Measurements from ENCODE around the gene WEE1.
A peak's percentile ranks its signal among the peaks of the same experiment; 100 is the strongest.

Gene WEE1

DNA sequence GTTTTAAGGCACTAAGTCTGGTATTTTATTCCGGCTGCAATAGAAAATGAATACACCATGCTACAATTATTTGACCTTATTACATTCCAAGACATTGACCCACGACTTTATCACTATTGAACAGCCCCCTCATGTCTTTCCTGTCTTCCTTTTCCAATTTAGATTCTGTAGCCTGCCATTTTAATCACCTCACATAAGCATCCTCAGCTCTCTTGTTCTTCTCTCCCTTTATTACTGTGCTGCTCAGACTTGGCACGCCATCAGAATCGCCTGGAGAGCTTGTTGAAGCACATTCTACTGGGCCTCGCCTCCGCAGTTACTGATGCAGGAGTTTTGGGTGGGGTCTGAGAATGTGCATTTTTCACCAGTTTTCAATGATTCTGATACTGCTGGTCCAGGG lies 51.7 kb downstream of the WEE1 start:
- no peak for DNase-seq

DNA sequence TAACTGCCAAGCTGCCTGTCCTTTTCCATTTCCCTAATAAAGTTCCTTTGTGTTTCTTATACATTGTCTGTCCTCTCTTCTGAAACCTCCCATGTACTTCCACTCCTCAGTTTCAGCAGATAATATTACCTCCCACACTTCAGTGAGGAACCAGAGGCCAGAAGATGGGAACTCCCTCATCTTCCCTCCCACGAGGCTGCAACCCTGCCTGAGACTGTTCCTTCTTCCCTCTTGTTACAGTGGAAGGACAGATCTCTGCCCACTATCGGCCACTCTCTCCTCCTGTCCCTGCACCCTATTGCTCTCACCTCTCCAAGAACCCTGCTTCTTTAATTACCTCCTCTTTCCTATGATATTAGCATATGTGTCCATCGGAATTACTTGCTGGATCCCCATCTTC lies 52.3 kb downstream of the WEE1 start:
- no peak for DNase-seq

DNA sequence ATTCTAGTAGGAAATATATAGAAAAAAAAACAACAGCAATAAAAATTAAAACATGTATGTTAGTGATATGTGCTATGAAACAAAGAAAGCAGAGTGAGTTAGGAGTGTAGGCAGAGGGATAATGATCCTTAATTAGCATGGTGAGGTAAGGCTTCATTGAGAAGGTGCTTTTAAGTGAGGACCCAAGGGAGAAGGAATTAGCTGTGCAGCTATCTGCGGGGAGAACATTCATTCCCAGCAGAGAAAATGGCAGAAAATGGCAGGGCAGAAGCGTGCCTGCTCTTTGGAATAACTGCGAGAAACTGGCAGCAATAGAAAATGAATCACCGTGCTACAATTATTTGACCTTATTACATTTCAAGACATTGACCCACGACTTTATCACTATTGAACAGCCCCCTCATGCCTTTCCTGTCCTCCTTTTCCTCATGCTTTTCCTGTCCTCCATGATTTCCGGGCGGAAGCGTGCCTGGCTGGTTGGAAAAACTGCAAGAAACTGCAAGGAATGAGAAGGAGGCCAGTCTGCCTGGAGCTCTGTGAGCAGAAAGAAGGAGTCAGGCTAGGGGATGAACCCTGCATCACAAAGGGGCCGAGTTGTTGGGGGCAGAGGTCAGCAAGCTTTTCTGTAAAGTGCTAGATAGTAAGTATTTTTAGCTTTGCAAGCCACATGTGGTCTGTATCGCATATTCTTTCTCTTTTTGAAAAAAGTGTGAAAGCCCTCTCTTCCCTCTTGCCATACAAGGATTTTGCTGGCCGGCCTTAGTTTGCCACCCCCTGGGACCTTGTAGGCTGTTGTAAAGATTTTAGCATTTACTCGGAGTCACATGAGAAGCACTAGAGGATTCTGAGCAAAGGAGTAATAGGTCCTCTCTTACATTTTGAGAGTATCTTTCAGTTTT lies 53.3 kb downstream of the WEE1 start:
- no peak for DNase-seq

DNA sequence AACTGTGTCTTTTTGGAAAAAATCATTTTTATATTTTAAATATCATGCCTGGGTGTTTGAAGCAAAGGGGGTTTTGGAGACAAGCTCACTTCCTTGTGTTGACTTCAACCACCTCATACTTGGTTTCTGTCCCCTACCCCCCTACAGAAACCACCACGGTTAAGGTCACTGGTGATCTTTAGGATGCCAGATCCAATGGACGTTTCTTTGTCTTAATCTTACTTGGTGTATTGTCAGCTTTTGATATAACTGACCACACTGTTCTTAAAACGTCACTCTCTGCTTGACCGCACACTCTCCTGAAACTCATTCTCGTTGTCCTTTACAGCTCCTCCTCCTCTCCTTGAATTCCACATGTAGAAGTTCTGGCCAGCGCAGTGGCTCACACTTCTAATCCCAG lies 55.6 kb downstream of the WEE1 start:
- DNase-seq = no peak

DNA sequence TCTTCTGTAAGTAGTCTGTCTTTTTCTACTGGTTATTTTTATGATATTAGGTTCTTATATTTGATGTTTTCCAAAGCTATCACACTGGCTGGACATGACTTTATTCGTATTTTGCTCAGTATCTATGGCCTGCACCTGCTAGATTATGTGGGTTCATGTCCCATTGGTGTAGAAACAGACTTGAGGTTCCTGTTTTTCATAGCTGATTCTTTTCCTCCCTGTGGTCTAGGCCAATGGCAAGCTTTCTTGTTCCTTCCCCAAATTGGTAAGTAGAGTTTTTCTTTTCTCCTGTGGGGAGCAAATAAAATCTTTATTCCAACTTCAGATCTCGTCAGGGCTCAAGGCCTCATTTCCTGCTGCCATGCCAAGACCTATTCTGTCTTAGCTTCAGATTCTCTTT lies 60.2 kb downstream of the WEE1 start:
- peak; percentile 54 to 58 for DNase-seq

DNA sequence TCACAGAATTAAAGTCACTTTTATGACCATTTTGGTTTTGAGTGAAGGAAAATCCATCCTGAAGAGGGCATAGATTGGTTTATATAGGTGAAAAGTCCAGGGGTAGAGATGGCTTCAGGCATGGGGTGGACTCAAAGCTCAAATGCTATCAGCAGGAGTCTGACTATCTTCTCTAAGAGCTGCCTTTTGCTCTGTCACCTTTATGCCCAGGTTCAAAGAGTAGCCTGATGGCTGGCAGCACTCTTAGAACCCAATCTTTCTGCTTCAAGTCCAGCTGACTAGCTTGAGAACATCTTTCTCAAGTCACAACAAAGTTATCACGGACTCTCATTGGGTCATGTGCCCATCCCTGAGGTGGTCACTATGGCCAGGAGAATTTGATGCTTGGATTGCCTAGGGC lies 63.2 kb downstream of the WEE1 start:
- no peak for DNase-seq

DNA sequence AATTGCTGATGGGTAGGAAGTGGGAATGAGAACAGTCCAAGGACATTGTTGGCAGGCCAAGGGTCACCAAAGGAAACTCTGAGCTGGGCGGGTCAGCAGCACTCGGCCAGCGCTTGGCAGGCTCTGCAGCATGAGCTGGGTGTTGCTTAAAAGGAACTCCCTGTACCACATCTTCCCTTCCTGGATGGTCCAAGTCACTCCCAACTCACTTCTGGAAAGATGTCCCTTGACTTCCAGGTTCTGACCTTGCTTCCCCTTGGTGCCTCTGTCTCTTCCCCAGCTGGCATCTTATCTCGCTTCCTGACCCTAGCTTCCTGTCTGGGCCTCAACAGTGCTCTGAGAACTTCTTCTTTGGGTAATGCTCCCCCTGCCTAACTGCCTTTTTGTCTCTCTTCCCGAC lies 65.6 kb downstream of the WEE1 start:
- DNase-seq = no peak

All from AML-193 (cell line).